ENCODE results near the gene TMEM168. TPM values are rescaled to one million over a fixed set of nuclear protein-coding genes. Genes with fewer than 3 reads are reported as not detected.

TMEM168 gene
- total RNA-seq, 6 experiments from 2014 or later, result 15.4 to 19.3 (median 18.0) TPM

GRCh38 chr7:112788778-112789343, 1.3 kb downstream of the TMEM168 start:
- H3K27me3 Mint-ChIP-seq (ENCODE audit: insufficient read depth), result peaks cover 1% of the 10 kb centered on the region
- H3K27ac Mint-ChIP-seq, result peak overlapping the region; percentile 93
- no peak for TF ChIP-seq CTCF (IDR thresholded peaks at IDR 0.05)
- peak overlapping the region; percentile 97 for H3K4me3 Mint-ChIP-seq
- H3K4me1 Mint-ChIP-seq (ENCODE audit: low read depth), result peaks cover 32% of the 10 kb centered on the region
- H3K9me3 Mint-ChIP-seq, result no peaks in the 10 kb centered on the region
- no peak for DNase-seq
- peaks cover 30% of the 10 kb centered on the region for H3K36me3 Mint-ChIP-seq (ENCODE audit: low read depth)

- Mint-ChIP-seq H3K36me3 (ENCODE audit: low read depth) (peaks cover 50% of the 10 kb centered on the region), H3K4me3 (no peak overlapping the region), H3K27me3 (ENCODE audit: insufficient read depth) (peaks cover 1% of the 10 kb centered on the region; the same call in 1 of the 2 replicates), H3K4me1 (ENCODE audit: low read depth) (peaks cover 61% of the 10 kb centered on the region), H3K27ac (no peak overlapping the region), H3K9me3 (no peaks in the 10 kb centered on the region)
- DNase-seq, result no peak
- TF ChIP-seq CTCF (IDR thresholded peaks at IDR 0.05), result no peak
Measured at GRCh38 chr7:112784603-112785002, 5.6 kb downstream of the TMEM168 start.

DNA sequence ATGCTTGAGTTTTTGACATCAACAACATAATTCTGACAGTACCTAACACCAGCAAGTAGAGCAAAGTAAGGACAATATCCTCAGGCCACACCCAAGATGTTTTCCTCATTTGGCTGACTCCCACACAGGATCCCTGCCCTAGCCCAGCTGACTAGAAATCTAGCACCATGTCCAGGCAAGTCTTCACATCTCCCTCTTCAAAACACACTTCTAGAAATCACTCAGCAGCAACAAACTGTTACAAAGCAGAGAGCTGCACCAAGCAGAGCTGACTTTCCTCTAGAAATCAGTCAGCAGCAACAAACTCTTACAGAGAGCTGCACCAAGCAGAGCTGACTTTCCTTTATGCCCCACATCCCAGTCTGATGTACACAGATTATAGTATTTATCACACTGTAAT, 7.7 kb downstream of the TMEM168 start:
- Mint-ChIP-seq H3K27ac (peak overlapping the region; percentile 20), H3K27me3 (ENCODE audit: insufficient read depth) (no peaks in the 10 kb centered on the region; the same call in 1 of the 2 replicates), H3K36me3 (ENCODE audit: low read depth) (peaks cover 42% of the 10 kb centered on the region), H3K4me1 (ENCODE audit: low read depth) (peaks cover 50% of the 10 kb centered on the region), H3K4me3 (no peak overlapping the region), H3K9me3 (no peaks in the 10 kb centered on the region)
- TF ChIP-seq CTCF (IDR thresholded peaks at IDR 0.05), result no peak
- DNase-seq, result no peak

GRCh38 chr7:112781558-112781957, 8.6 kb downstream of the TMEM168 start:
- H3K36me3 Mint-ChIP-seq (ENCODE audit: low read depth), result peaks cover 36% of the 10 kb centered on the region
- DNase-seq, result no peak
- peaks cover 44% of the 10 kb centered on the region for H3K4me1 Mint-ChIP-seq (ENCODE audit: low read depth)
- no peaks in the 10 kb centered on the region for H3K27me3 Mint-ChIP-seq (ENCODE audit: insufficient read depth)
- no peaks in the 10 kb centered on the region for H3K9me3 Mint-ChIP-seq
- H3K4me3 Mint-ChIP-seq, result no peak overlapping the region
- 0 out of 2 replicates have a peak overlapping the region, but pooled peaks have one; percentile 20 for H3K27ac Mint-ChIP-seq
- TF ChIP-seq CTCF (IDR thresholded peaks at IDR 0.05), result no peak

GRCh38 chr7:112781110-112781509, 9.1 kb downstream of the TMEM168 start:
- no peak for TF ChIP-seq CTCF (IDR thresholded peaks at IDR 0.05)
- H3K27me3 Mint-ChIP-seq (ENCODE audit: insufficient read depth), result no peaks in the 10 kb centered on the region
- peaks cover 36% of the 10 kb centered on the region for H3K36me3 Mint-ChIP-seq (ENCODE audit: low read depth)
- H3K4me3 Mint-ChIP-seq, result no peak overlapping the region
- DNase-seq, result no peak
- H3K9me3 Mint-ChIP-seq, result no peaks in the 10 kb centered on the region
- no peak overlapping the region for H3K27ac Mint-ChIP-seq
- H3K4me1 Mint-ChIP-seq (ENCODE audit: low read depth), result peaks cover 44% of the 10 kb centered on the region
